Astrocyte of the spinal cord (primary cell): ENCODE data around the gene UNC13C.

ENCODE experiments used
- DNase-seq: peaks from one replicate; pipeline ENCODE4 v3.0.0; 2011; ENCODE audit warnings: low read depth, low spot score
- H3K4me3 ChIP-seq: 2 replicates; pipeline ENCODE4 v1.5.1; 2011; ENCODE audit warnings: low read depth, mild to moderate bottlenecking, low read length, moderate library complexity
- CTCF ChIP-seq: IDR thresholded peaks from 2 replicates; pipeline ENCODE4 v1.5.1; 2012; ENCODE audit warnings: low read depth, mild to moderate bottlenecking, low read length, inconsistent platforms
- in situ Hi-C: cut with HindIII; loops from 2 replicates; pipeline ENCODE4 v1.10.0; 2017; ENCODE audit warnings: low sequenced_read_pairs

UNC13C gene

DNA sequence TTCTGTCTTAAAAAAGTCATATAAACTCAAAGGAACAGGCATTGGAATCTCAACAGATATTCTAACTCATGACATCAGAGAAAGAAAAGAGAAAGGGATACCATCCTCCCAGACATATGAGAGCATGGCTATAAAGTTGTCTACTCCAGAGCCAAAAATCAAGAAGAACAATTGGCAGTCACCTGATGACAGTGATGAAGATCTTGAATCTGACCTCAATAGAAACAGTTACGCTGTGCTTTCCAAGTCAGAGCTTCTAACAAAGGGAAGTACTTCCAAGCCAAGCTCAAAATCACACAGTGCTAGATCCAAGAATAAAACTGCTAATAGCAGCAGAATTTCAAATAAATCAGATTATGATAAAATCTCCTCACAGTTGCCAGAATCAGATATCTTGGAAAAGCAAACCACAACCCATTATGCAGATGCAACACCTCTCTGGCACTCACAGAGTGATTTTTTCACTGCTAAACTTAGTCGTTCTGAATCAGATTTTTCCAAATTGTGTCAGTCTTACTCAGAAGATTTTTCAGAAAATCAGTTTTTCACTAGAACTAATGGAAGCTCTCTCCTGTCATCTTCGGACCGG lies 35.9 kb downstream of the UNC13C start:
- DNase-seq: no peak
- H3K4me3 ChIP-seq: no peak overlapping the region
- no peak for TF ChIP-seq CTCF
- in situ Hi-C loops: no loop called here

- H3K4me3 ChIP-seq: no peak overlapping the region
- no peak for DNase-seq
- in situ Hi-C loops: no loop called here
- no peak for TF ChIP-seq CTCF
Observed at GRCh38 chr15:54017251-54017650, 39.0 kb downstream of the UNC13C start.

GRCh38 chr15:54017959-54018358 lies 39.7 kb downstream of the UNC13C start:
- no peak for DNase-seq
- H3K4me3 ChIP-seq: no peak overlapping the region
- in situ Hi-C loops: no loop called here
- no peak for TF ChIP-seq CTCF

DNA sequence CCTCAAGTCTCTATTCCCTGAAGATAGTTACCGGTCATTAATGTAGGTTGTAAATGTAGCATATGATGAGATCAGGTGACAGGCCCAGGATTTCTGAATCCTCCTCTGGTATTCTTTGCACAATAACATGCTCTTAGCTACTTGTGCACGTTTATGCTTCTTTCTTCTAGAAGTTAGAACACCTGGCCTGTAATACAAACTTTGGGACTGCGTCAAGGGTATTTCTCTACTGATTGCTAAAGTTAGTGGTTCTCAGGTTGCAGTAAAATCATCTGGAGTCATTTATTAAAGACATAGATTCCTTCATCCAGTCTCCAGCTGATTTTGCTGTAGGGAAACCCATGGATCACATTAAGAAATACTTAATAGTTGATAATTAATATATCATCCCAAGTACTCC lies 48.0 kb downstream of the UNC13C start:
- TF ChIP-seq CTCF: no peak
- in situ Hi-C loops: no loop called here
- no peak for DNase-seq
- H3K4me3 ChIP-seq: no peak overlapping the region

GRCh38 chr15:54026891-54027290 lies 48.6 kb downstream of the UNC13C start:
- no peak for DNase-seq
- no peak for TF ChIP-seq CTCF
- H3K4me3 ChIP-seq: no peak overlapping the region
- in situ Hi-C loops: no loop called here

DNA sequence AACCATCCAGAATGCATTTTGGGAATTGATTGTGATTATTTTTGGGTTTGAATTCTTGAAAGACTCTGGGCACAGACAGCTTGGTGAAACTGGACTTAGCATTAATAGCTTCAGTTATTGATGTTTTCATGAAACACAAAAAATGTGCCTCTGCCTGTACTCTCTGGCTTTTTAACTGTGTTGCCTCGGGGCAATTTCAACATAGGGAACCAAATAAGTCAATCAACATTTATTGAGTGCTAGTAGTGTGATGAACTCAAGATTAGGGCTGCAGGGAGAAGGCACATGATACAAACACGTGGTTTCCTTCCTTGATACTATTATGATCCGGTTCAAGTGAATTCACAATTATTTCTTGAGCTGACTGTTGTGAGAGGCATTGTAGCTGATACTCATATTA lies 50.8 kb downstream of the UNC13C start:
- no peak for DNase-seq
- in situ Hi-C loops: no loop called here
- no peak for TF ChIP-seq CTCF
- H3K4me3 ChIP-seq: no peak overlapping the region

- no peak for DNase-seq
- H3K4me3 ChIP-seq: no peak overlapping the region
- TF ChIP-seq CTCF: no peak
- in situ Hi-C loops: no loop called here
Observed at GRCh38 chr15:54032066-54032465, 53.8 kb downstream of the UNC13C start.
